A549 (cell line): Measurements from ENCODE around the gene CTDP1. TPM values are rescaled to one million over a fixed set of nuclear protein-coding genes. Genes with fewer than 3 reads are reported as not detected.

Experiments used
- ATAC-seq, 2 experiments: fragments of 200-7000 bp in 1 of 2; fragments of >200 bp in 1 of 2; cut with Nextera tagmentation in 1 of 2; cut with Tn5 transposase in 1 of 2; 3 replicates each; pipeline versions ENCODE4 v1.8.0 to v1.9.1; 2018 to 2020; ENCODE audit warnings: mild to moderate bottlenecking in 1 of 2, moderate library complexity in 1 of 2
- CTCF ChIA-PET: fragments of 300-600 bp; sonication (Branson Sonifier 250); formaldehyde crosslinking; extraction: SDS; loops from one replicate; lab custom pipeline; 2021; ENCODE audit warnings: antibody characterized with exemption, inconsistent platforms; lab: Yijun Ruan, JAX
- POLR2A ChIA-PET: fragments of 350-600 bp; formaldehyde crosslinking; extraction: SDS; loops from one replicate; lab custom pipeline; 2021; ENCODE audit warnings: antibody characterized with exemption, inconsistent platforms; lab: Yijun Ruan, JAX
- DNase-seq, 2 experiments: peaks; one replicate each; pipeline versions ENCODE4 v3.0.0 to v3.0.0-alpha.2; 2011 to 2016; ENCODE audit warnings: low read depth in 1 of 2, low spot score in 1 of 2
- FAIRE-seq: peaks from 2 replicates; lab custom pipeline; 2011; peaks lifted over from hg19 to GRCh38; lab: Jason Lieb, UNC
- H3K27ac ChIP-seq, 2 experiments: fragments of >200 bp; sonication (Bioruptor Twin); formaldehyde crosslinking; 3 replicates each; pipeline ENCODE4 v1.5.1; 2016 to 2017
- H3K4me1 ChIP-seq: fragments of >200 bp; sonication (Bioruptor Twin); formaldehyde crosslinking; 3 replicates; pipeline ENCODE4 v1.6.1; 2016
- H3K4me2 ChIP-seq: fragments of >200 bp; sonication (Bioruptor Twin); formaldehyde crosslinking; 3 replicates; pipeline ENCODE4 v1.6.1; 2016
- H3K4me3 ChIP-seq: fragments of >200 bp; sonication (Bioruptor Twin); formaldehyde crosslinking; 3 replicates; pipeline ENCODE4 v1.5.1; 2016
- H3K9me3 ChIP-seq: fragments of >200 bp; sonication (Bioruptor Twin); formaldehyde crosslinking; 3 replicates; pipeline ENCODE4 v1.6.1; 2016
- CBX2 ChIP-seq: fragments of 200-600 bp; sonication (generic); IDR thresholded peaks from 2 replicates; pipeline ENCODE4 v1.6.1; 2016; ENCODE audit warnings: low read depth, mild to moderate bottlenecking, borderline replicate concordance
- CHD4 ChIP-seq: fragments of 200-600 bp; sonication (generic); IDR thresholded peaks from 2 replicates; pipeline ENCODE4 v1.6.1; 2016; ENCODE audit warnings: antibody characterized with exemption, mild to moderate bottlenecking, borderline replicate concordance
- EHMT2 ChIP-seq: fragments of 200-600 bp; sonication (generic); IDR thresholded peaks from 2 replicates; pipeline ENCODE4 v1.6.1; 2016; ENCODE audit warnings: antibody characterized with exemption, low read depth, mild to moderate bottlenecking, moderate library complexity
- FOXS1 ChIP-seq: fragments of 250-450 bp; sonication (Bioruptor Pico); IDR thresholded peaks from 2 replicates; pipeline ENCODE4 v1.5.0; 2020; ENCODE audit warnings: mild to moderate bottlenecking, moderate library complexity
- HEYL ChIP-seq: fragments of 250-450 bp; sonication (Bioruptor Pico); IDR thresholded peaks from 2 replicates; pipeline ENCODE4 v1.8.0; 2021; ENCODE audit warnings: mild to moderate bottlenecking, moderate library complexity
- JUN ChIP-seq, 2 experiments: fragments of >200 bp; sonication (Bioruptor Twin); formaldehyde crosslinking; IDR thresholded peaks; 2 replicates in 1 of 2; 3 replicates in 1 of 2; pipeline ENCODE4 v1.6.1; 2016 to 2017
- MAFK ChIP-seq: fragments of 450-650 bp; IDR thresholded peaks from 2 replicates; pipeline ENCODE4 v1.6.1; 2014; ENCODE audit not compliant: partially characterized antibody
- NPAS2 ChIP-seq: fragments of 250-450 bp; sonication (Bioruptor Pico); IDR thresholded peaks from 2 replicates; pipeline ENCODE4 v1.8.0; 2022; ENCODE audit warnings: mild to moderate bottlenecking, moderate library complexity, borderline replicate concordance
- NR3C1 ChIP-seq: fragments of >200 bp; sonication (Bioruptor Twin); formaldehyde crosslinking; IDR thresholded peaks from 3 replicates; pipeline ENCODE4 v1.6.1; 2017
- POLR2A ChIP-seq: IDR thresholded peaks from 2 replicates; pipeline ENCODE4 v1.6.1; 2012; ENCODE audit warnings: mild to moderate bottlenecking, low read length
- RARB ChIP-seq: fragments of 250-450 bp; sonication (Bioruptor Pico); IDR thresholded peaks from 2 replicates; pipeline ENCODE4 v1.8.0; 2021; ENCODE audit warnings: mild to moderate bottlenecking, moderate library complexity
- SMC3 ChIP-seq: fragments of >200 bp; sonication (Bioruptor Twin); formaldehyde crosslinking; IDR thresholded peaks from 3 replicates; pipeline ENCODE4 v1.6.1; 2018; ENCODE audit warnings: inconsistent platforms
- ZFP36 ChIP-seq: fragments of 450-650 bp; IDR thresholded peaks from 2 replicates; pipeline ENCODE4 v1.6.1; 2014; ENCODE audit warnings: borderline replicate concordance; ENCODE audit not compliant: partially characterized antibody
- WGBS: methylation state at CpG from one replicate; pipeline ENCODE4 v1.1.6; 2017; ENCODE audit errors: missing lambda C conversion rate; 5-methylcytosine and 5-hydroxymethylcytosine counted together
- polyA plus RNA-seq, 4 experiments: library from polyadenylated mRNA; depleted of rRNA in 3 of 4; stranded (reverse); fragments of >200 nt; fragmentation: RNase III in 1 of 4; extraction: RNeasy Plus Mini Kit Qiagen cat#74134 plus additional on column Dnase treatment in 1 of 4; gene quantifications; 2 replicates in 3 of 4; 3 replicates in 1 of 4; pipeline ENCODE4 v1.2.3, GENCODE V29; 2011 to 2017
- TF ChIP-seq, protein P1 (sequence below): fragments of >200 bp; sonication (Bioruptor Twin); formaldehyde crosslinking; IDR thresholded peaks from 2 replicates; pipeline ENCODE4 v1.6.1; 2016
- TF ChIP-seq, protein P2 (sequence below): IDR thresholded peaks from 2 replicates; pipeline ENCODE4 v1.6.1; 2012
- TF ChIP-seq, protein P3 (sequence below): fragments of 250-450 bp; sonication (Bioruptor Pico); IDR thresholded peaks from 2 replicates; pipeline ENCODE4 v1.5.0; 2020; ENCODE audit warnings: low read depth, mild to moderate bottlenecking, moderate library complexity
- TF ChIP-seq, protein P4 (sequence below): fragments of 450-650 bp; IDR thresholded peaks from 2 replicates; pipeline ENCODE4 v1.6.1; 2014; ENCODE audit warnings: antibody characterized with exemption
- TF ChIP-seq, protein P5 (sequence below): fragments of 200-600 bp; sonication (generic); IDR thresholded peaks from 2 replicates; pipeline ENCODE4 v1.6.1; 2016; ENCODE audit warnings: antibody characterized with exemption, mild to moderate bottlenecking, moderate library complexity
- TF ChIP-seq, protein P6 (sequence below): fragments of >200 bp; sonication (Bioruptor Twin); formaldehyde crosslinking; IDR thresholded peaks from 3 replicates; pipeline ENCODE4 v1.5.1; 2016

Gene CTDP1
- polyA plus RNA-seq, 2 of the 4 experiments (the other 2 are of a cell fraction) = 6.8 to 12.1 TPM

DNA sequence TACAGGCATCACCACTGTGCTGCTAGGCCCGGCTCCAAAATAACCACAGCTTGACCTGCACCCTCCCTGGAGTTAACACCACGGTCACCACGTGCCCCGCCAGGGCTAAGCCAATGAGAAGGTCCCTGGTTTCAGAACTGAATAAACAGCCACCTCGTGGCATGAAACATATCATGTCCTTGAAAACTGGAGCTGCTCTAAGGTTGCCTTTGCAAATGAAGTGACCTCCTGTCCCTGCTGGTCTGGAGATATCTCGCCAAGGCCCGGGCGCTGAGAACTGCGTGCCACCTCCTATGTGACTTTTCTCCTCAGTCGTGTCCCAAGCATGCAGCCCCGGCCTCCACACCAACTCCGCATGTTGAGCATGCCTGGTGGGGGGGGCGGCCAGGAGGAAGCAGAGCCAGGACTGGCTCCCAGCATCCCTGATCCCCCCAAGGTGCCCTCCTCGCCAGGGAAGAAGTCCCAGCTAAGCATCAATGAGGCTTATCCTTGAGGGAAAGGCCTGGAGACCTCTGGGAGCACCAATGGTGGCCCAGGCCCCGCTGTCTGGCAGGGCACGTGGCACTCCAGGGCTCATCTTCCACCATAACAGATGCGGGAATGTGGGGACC, 101.8 kb downstream of the CTDP1 start:
- FAIRE-seq (no peak), DNase-seq (no peak), ATAC-seq (no peak)
- Histone ChIP-seq H3K4me1 (no peaks in the 10 kb centered on the region), H3K27ac (no peak overlapping the region), H3K9me3 (no peaks in the 10 kb centered on the region), H3K4me2 (no peak overlapping the region), H3K4me3 (no peak overlapping the region)
- CTCF ChIA-PET = no interaction called here
- WGBS = 64% methylated on average over 10 of the region's 17 CpGs
- TF ChIP-seq NR3C1 (no peak), FOXS1 (CRISPR knock-in tag) (no peak)
- POLR2A ChIA-PET = no interaction called here

DNA sequence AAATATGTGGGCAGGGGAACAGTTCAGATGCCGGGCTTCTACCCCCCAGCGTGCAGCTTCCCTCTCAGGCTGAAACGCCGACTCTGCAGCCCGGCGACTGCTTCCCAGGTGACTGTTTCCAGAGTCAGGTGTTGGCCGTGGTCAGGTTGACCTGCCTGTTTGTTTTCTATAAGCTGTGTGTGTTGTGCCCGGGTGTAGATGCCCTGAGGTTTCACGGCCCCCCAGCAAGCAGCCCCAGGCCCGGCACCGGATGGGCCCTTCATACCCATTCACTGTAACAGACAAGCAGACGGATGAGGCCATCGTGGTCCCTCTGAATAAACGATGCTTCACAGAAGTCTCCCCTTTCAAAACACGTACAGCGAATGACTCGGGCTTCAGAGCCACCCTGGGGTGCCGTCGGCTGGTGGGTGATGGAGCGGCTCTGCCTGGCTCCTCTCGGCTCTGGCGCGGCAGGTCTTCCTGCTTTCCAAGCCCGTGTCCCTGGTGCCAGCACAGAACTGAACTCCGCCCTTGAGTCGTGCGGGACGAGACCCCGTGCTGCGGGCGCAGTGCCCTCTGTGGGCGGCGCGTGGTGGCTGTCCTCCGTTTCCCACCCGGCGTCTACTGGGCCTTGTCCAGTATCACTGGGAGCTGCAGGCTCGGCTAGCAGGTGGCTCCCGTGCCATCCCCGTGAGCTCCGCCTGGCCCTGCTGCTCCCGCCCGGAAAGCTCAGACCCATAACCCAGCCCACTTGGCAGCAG, 103.1 kb downstream of the CTDP1 start:
- H3K4me2 ChIP-seq = no peak overlapping the region
- no peak overlapping the region for H3K4me3 ChIP-seq
- no peaks in the 10 kb centered on the region for H3K4me1 ChIP-seq
- H3K9me3 ChIP-seq = no peaks in the 10 kb centered on the region
- no peak for DNase-seq
- CTCF ChIA-PET = no interaction called here
- no peak for ATAC-seq
- POLR2A ChIA-PET = no interaction called here
- no peak overlapping the region for H3K27ac ChIP-seq
- TF ChIP-seq CHD4 = no peak
- TF ChIP-seq RARB = no peak
- no peak for TF ChIP-seq NPAS2 (CRISPR knock-in tag)
- TF ChIP-seq, protein P1, sequence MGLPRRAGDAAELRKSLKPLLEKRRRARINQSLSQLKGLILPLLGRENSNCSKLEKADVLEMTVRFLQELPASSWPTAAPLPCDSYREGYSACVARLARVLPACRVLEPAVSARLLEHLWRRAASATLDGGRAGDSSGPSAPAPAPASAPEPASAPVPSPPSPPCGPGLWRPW = no peak
- no peak for TF ChIP-seq HEYL (CRISPR knock-in tag)
- TF ChIP-seq EHMT2 = no peak
- no peak for TF ChIP-seq CBX2
- TF ChIP-seq MAFK = no peak
- TF ChIP-seq ZFP36 = no peak
- TF ChIP-seq, protein P2, sequence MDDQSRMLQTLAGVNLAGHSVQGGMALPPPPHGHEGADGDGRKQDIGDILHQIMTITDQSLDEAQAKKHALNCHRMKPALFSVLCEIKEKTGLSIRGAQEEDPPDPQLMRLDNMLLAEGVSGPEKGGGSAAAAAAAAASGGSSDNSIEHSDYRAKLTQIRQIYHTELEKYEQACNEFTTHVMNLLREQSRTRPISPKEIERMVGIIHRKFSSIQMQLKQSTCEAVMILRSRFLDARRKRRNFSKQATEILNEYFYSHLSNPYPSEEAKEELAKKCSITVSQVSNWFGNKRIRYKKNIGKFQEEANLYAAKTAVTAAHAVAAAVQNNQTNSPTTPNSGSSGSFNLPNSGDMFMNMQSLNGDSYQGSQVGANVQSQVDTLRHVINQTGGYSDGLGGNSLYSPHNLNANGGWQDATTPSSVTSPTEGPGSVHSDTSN = no peak
- TF ChIP-seq, protein P3, sequence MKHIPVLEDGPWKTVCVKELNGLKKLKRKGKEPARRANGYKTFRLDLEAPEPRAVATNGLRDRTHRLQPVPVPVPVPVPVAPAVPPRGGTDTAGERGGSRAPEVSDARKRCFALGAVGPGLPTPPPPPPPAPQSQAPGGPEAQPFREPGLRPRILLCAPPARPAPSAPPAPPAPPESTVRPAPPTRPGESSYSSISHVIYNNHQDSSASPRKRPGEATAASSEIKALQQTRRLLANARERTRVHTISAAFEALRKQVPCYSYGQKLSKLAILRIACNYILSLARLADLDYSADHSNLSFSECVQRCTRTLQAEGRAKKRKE = no peak
- TF ChIP-seq JUN (IDR thresholded peaks at IDR 0.05) = no peak
- no peak for TF ChIP-seq POLR2A
- TF ChIP-seq, protein P4, sequence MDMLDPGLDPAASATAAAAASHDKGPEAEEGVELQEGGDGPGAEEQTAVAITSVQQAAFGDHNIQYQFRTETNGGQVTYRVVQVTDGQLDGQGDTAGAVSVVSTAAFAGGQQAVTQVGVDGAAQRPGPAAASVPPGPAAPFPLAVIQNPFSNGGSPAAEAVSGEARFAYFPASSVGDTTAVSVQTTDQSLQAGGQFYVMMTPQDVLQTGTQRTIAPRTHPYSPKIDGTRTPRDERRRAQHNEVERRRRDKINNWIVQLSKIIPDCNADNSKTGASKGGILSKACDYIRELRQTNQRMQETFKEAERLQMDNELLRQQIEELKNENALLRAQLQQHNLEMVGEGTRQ = no peak
- TF ChIP-seq SMC3 = no peak
- TF ChIP-seq, protein P5, sequence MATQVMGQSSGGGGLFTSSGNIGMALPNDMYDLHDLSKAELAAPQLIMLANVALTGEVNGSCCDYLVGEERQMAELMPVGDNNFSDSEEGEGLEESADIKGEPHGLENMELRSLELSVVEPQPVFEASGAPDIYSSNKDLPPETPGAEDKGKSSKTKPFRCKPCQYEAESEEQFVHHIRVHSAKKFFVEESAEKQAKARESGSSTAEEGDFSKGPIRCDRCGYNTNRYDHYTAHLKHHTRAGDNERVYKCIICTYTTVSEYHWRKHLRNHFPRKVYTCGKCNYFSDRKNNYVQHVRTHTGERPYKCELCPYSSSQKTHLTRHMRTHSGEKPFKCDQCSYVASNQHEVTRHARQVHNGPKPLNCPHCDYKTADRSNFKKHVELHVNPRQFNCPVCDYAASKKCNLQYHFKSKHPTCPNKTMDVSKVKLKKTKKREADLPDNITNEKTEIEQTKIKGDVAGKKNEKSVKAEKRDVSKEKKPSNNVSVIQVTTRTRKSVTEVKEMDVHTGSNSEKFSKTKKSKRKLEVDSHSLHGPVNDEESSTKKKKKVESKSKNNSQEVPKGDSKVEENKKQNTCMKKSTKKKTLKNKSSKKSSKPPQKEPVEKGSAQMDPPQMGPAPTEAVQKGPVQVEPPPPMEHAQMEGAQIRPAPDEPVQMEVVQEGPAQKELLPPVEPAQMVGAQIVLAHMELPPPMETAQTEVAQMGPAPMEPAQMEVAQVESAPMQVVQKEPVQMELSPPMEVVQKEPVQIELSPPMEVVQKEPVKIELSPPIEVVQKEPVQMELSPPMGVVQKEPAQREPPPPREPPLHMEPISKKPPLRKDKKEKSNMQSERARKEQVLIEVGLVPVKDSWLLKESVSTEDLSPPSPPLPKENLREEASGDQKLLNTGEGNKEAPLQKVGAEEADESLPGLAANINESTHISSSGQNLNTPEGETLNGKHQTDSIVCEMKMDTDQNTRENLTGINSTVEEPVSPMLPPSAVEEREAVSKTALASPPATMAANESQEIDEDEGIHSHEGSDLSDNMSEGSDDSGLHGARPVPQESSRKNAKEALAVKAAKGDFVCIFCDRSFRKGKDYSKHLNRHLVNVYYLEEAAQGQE = no peak
- TF ChIP-seq, protein P6, sequence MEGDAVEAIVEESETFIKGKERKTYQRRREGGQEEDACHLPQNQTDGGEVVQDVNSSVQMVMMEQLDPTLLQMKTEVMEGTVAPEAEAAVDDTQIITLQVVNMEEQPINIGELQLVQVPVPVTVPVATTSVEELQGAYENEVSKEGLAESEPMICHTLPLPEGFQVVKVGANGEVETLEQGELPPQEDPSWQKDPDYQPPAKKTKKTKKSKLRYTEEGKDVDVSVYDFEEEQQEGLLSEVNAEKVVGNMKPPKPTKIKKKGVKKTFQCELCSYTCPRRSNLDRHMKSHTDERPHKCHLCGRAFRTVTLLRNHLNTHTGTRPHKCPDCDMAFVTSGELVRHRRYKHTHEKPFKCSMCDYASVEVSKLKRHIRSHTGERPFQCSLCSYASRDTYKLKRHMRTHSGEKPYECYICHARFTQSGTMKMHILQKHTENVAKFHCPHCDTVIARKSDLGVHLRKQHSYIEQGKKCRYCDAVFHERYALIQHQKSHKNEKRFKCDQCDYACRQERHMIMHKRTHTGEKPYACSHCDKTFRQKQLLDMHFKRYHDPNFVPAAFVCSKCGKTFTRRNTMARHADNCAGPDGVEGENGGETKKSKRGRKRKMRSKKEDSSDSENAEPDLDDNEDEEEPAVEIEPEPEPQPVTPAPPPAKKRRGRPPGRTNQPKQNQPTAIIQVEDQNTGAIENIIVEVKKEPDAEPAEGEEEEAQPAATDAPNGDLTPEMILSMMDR = no peak
- TF ChIP-seq, all 56 proteins: peak for 0
- 70% methylated on average over 4 of the region's 43 CpGs for WGBS
- FAIRE-seq = no peak
